GM19099 (cell line): Measurements from ENCODE around the gene PRAMEF12.

ENCODE experiments used
- POLR2A ChIP-seq: IDR thresholded peaks from 3 replicates; pipeline ENCODE4 v1.6.1; 2011; ENCODE audit warnings: low read depth; ENCODE audit not compliant: insufficient read length; ENCODE audit errors: extremely low read depth

Gene PRAMEF12

GRCh38 chr1:12799730-12800129 is 26.2 kb downstream of the PRAMEF12 start:
- TF ChIP-seq POLR2A: no peak

- no peak for TF ChIP-seq POLR2A
Measured at GRCh38 chr1:12809933-12810332, 36.4 kb downstream of the PRAMEF12 start.

GRCh38 chr1:12810691-12811408 is 37.3 kb downstream of the PRAMEF12 start:
- TF ChIP-seq POLR2A: no peak

GRCh38 chr1:12811409-12811784 is 37.9 kb downstream of the PRAMEF12 start:
- TF ChIP-seq POLR2A: no peak
